Nephron (organoid): ENCODE measurements around the gene ZNF396.
A peak's percentile ranks its signal among the peaks of the same experiment; 100 is the strongest.

Experiments used
- H3K27ac Mint-ChIP-seq, 3 experiments: 2 replicates each; pipeline ENCODE4 v1.8.0; 2020; ENCODE audit warnings: mixed read lengths in 3 of 3, mild to moderate bottlenecking in 2 of 3, moderate library complexity in 1 of 3
- H3K27me3 Mint-ChIP-seq: 2 replicates; pipeline ENCODE4 v1.8.0; 2021; ENCODE audit warnings: low read depth, mild to moderate bottlenecking, moderate library complexity, mixed read lengths
- H3K36me3 Mint-ChIP-seq: 2 replicates; pipeline ENCODE4 v1.8.0; 2020; ENCODE audit warnings: low read depth, mixed read lengths
- H3K4me1 Mint-ChIP-seq: 2 replicates; pipeline ENCODE4 v1.8.0; 2020; ENCODE audit warnings: mixed read lengths
- H3K4me3 Mint-ChIP-seq, 3 experiments: 2 replicates each; pipeline ENCODE4 v1.8.0; 2020; ENCODE audit warnings: mild to moderate bottlenecking in 3 of 3, mixed read lengths in 3 of 3, moderate library complexity in 2 of 3
- H3K9me3 Mint-ChIP-seq: 2 replicates; pipeline ENCODE4 v1.8.0; 2020; ENCODE audit warnings: mixed read lengths
- CTCF ChIP-seq, 3 experiments: fragments of 200-600 bp; sonication (generic); IDR thresholded peaks; one replicate each; pipeline ENCODE4 v1.5.0; 2021; ENCODE audit warnings: antibody characterized with exemption in 3 of 3; ENCODE audit not compliant: unreplicated experiment in 3 of 3

ZNF396 gene

GRCh38 chr18:35376742-35377695 is at the start of gene ZNF396:
ZNF396 (minus strand) TSS chr18:35377337; CDS start chr18:35374292, 3,045 bp downstream.
- TF ChIP-seq CTCF (IDR thresholded peaks at IDR 0.05; ENCODE audit: unreplicated experiment in 3 of 3): no peak
- Mint-ChIP-seq H3K36me3 (no peaks in the 10 kb centered on the region), H3K4me3 (peak within 1 kb of the TSS; percentile 87 to 90 (median 89)), H3K9me3 (peaks cover 4% of the 10 kb centered on the region), H3K27ac (peak within 1 kb of the TSS in 1 of 3 experiments; percentile 83), H3K27me3 (peaks cover 27% of the 10 kb centered on the region), H3K4me1 (no peaks in the 10 kb centered on the region)

GRCh38 chr18:35426786-35427185 is 49.6 kb upstream of the ZNF396 start:
- no peaks in the 10 kb centered on the region for H3K27me3 Mint-ChIP-seq
- no peaks in the 10 kb centered on the region for H3K4me1 Mint-ChIP-seq
- H3K36me3 Mint-ChIP-seq: no peaks in the 10 kb centered on the region
- H3K27ac Mint-ChIP-seq: no peak overlapping the region
- H3K9me3 Mint-ChIP-seq: no peaks in the 10 kb centered on the region
- TF ChIP-seq CTCF (IDR thresholded peaks at IDR 0.05; ENCODE audit: unreplicated experiment in 3 of 3): no peak
- no peak overlapping the region for H3K4me3 Mint-ChIP-seq

GRCh38 chr18:35424356-35424755 is 47.2 kb upstream of the ZNF396 start:
- Mint-ChIP-seq H3K27ac (no peak overlapping the region), H3K9me3 (no peaks in the 10 kb centered on the region), H3K27me3 (no peaks in the 10 kb centered on the region), H3K4me1 (no peaks in the 10 kb centered on the region), H3K4me3 (no peak overlapping the region), H3K36me3 (no peaks in the 10 kb centered on the region)
- no peak for TF ChIP-seq CTCF (IDR thresholded peaks at IDR 0.05; ENCODE audit: unreplicated experiment in 3 of 3)

GRCh38 chr18:35422237-35422636 is 45.1 kb upstream of the ZNF396 start:
- no peak overlapping the region for H3K4me3 Mint-ChIP-seq
- H3K27me3 Mint-ChIP-seq: no peaks in the 10 kb centered on the region
- H3K36me3 Mint-ChIP-seq: no peaks in the 10 kb centered on the region
- peaks cover 15% of the 10 kb centered on the region for H3K9me3 Mint-ChIP-seq
- no peaks in the 10 kb centered on the region for H3K4me1 Mint-ChIP-seq
- TF ChIP-seq CTCF (IDR thresholded peaks at IDR 0.05; ENCODE audit: unreplicated experiment in 3 of 3): no peak
- no peak overlapping the region for H3K27ac Mint-ChIP-seq

GRCh38 chr18:35418610-35419009 is 41.5 kb upstream of the ZNF396 start:
- Mint-ChIP-seq H3K4me1 (no peaks in the 10 kb centered on the region), H3K27ac (no peak overlapping the region), H3K36me3 (no peaks in the 10 kb centered on the region), H3K4me3 (no peak overlapping the region), H3K27me3 (no peaks in the 10 kb centered on the region), H3K9me3 (peaks cover 17% of the 10 kb centered on the region)
- TF ChIP-seq CTCF (IDR thresholded peaks at IDR 0.05; ENCODE audit: unreplicated experiment in 3 of 3): no peak

GRCh38 chr18:35417223-35417622 is 40.1 kb upstream of the ZNF396 start:
- no peaks in the 10 kb centered on the region for H3K36me3 Mint-ChIP-seq
- no peak overlapping the region for H3K4me3 Mint-ChIP-seq
- no peaks in the 10 kb centered on the region for H3K4me1 Mint-ChIP-seq
- peaks cover 17% of the 10 kb centered on the region for H3K9me3 Mint-ChIP-seq
- H3K27ac Mint-ChIP-seq: no peak overlapping the region
- no peaks in the 10 kb centered on the region for H3K27me3 Mint-ChIP-seq
- no peak for TF ChIP-seq CTCF (IDR thresholded peaks at IDR 0.05; ENCODE audit: unreplicated experiment in 3 of 3)
